Motor neuron (in vitro differentiated cells): Measurements from ENCODE around the gene VTI1A. TPM values are rescaled to one million over a fixed set of nuclear protein-coding genes. Genes with fewer than 3 reads are reported as not detected.
A peak's percentile ranks its signal among the peaks of the same experiment; 100 is the strongest.
"Not testable (repeated sequence)": the region's sequence is repeated elsewhere in the genome, so short reads cannot be mapped to it uniquely, and the experiment has no call there.

Source experiments
- ATAC-seq, 8 experiments: fragments of 200-7000 bp; cut with Tn5 transposase; replicated peaks in 6 of 8; 2 replicates each; pipeline ENCODE4 v1.8.0; 2021; ENCODE audit warnings: mild to moderate bottlenecking in 8 of 8, moderate library complexity in 8 of 8
- H3K27ac ChIP-seq, 2 donors: fragments of 250-450 bp; sonication (Bioruptor Pico); 2 replicates each; pipeline ENCODE4 v1.9.0; 2021; ENCODE audit warnings: antibody characterized with exemption in 2 of 2, mild to moderate bottlenecking in 2 of 2, moderate library complexity in 1 of 2
- H3K4me1 ChIP-seq, 2 donors: fragments of 250-450 bp; sonication (Bioruptor Pico); replicated peaks in 1 of 2; 2 replicates each; pipeline ENCODE4 v1.6.1; 2021; ENCODE audit warnings: antibody characterized with exemption in 2 of 2, mild to moderate bottlenecking in 2 of 2, moderate library complexity in 1 of 2
- H3K4me3 ChIP-seq, 5 donors: fragments of 250-450 bp; sonication (Bioruptor Pico); 2 replicates each; pipeline ENCODE4 v1.9.0; 2021; ENCODE audit warnings: antibody characterized with exemption in 5 of 5, mild to moderate bottlenecking in 5 of 5, moderate library complexity in 4 of 5
- WGBS, 10 experiments: fragments of 450-650 bp; shearing (Covaris generic); methylation state at CpG; one replicate each; pipeline ENCODE4 v1.0.0; 2022; 5-methylcytosine and 5-hydroxymethylcytosine counted together
- in situ Hi-C, 9 experiments: fragments of 400-800 bp; cut with MboI; loops; one replicate each; pipeline ENCODE4 v1.15.0; 2021; ENCODE audit warnings: low sequenced_read_pairs in 9 of 9, low pct_unique_long_range_greater_than_20kb in 2 of 9; ENCODE audit not compliant: unreplicated experiment in 9 of 9
- total RNA-seq, 8 experiments: library from RNA; unstranded; fragments of 300-600 nt; gene quantifications; 2 replicates each; pipeline versions ENCODE4 v1.2.3 to v1.2.4, GENCODE V29; 2022

The VTI1A gene
- total RNA-seq, 8 experiments from 2014 or later = 29.8 to 55.3 (median 42.6) TPM

GRCh38 chr10:112588225-112588990 lies 141.4 kb downstream of the VTI1A start:
- Histone ChIP-seq H3K4me1 (peaks cover 3% of the 10 kb centered on the region in 2 donors), H3K4me3 (no peak overlapping the region), H3K27ac (no peak overlapping the region)
- WGBS, 10 experiments = 29 to 91% (median 73%) methylated on average over 1 to 5 of the region's 5 CpGs
- peak in 2 of 8 experiments; percentile 25 to 31 for ATAC-seq
- in situ Hi-C loops = no loop called here

DNA sequence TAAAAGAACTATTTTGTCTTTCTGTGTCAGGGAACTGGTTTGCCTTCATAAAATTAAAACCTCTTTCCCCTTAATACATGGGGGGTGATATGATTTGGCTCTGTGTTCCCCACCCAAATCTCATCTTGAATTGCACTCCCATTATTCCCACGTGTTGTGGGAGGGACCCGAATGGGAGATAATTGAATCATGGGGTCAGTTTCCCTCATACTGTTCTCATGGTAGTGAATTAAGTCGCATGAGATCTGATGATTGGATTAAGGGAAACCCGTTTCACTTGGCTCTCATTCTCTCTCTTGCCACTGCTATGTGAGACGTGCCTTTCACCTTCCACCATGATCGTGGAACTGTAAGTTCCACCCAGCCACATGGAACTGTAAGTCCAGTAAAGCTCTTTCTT lies 142.1 kb downstream of the VTI1A start:
- ATAC-seq = no peak
- Histone ChIP-seq H3K27ac (no peak overlapping the region), H3K4me3 (no peak overlapping the region), H3K4me1 (peaks cover 3% of the 10 kb centered on the region in 2 donors)
- in situ Hi-C loops = no loop called here
- 48 to 100% (median 94%) methylated on average over 1 to 4 of the region's 6 CpGs; no CpG with 5 or more reads in 3 of the 10 experiments for WGBS, 10 experiments

DNA sequence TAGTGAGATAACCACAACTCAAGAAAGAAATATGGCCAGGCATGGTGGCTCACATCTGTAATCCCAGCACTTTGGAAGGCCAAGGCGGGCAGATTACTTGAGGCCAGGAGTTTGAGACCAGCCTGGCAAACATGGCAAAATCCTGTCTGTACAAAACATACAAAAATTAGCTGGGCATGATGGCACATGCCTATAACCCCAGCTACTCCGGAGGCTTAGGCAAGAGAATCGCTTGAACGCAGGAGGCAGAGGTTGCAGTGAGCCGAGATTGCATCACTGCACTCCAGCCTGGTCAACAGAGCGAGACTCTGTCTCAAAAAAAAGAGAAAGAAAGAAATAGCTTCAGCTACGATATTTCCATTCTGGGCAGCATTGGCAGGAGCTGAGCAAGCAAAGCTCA lies 143.8 kb downstream of the VTI1A start:
- H3K27ac ChIP-seq, ATAC-seq, H3K4me3 ChIP-seq, in situ Hi-C loops, H3K4me1 ChIP-seq: not testable (repeated sequence)
- 90 to 100% (median 98%) methylated on average over 1 to 7 of the region's 7 CpGs; no CpG with 5 or more reads in 2 of the 10 experiments for WGBS, 10 experiments

DNA sequence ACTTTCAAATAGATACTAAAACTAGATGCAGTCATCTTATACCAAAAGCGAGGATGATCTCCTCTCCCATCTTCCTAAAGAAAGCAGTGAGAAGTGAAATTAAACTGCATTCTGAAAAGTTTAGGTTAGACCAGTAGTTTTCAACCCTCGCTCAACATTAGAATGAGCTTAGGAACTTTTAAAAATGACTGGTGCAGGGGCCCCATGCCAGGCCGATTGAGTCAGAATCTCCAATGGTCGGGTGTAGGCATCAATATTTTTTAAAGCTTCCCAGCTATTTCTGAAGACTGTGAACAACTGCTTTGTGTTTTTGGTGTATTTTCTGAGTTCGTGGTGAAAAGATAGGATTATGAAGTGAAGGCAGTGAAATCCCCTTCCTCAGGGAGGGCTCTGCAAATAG lies 146.0 kb downstream of the VTI1A start:
- no peak for ATAC-seq
- in situ Hi-C loops = no loop called here
- Histone ChIP-seq H3K27ac (no peak overlapping the region), H3K4me3 (no peak overlapping the region), H3K4me1 (no peaks in the 10 kb centered on the region)
- 34 to 93% (median 74%) methylated on average over 1 to 5 of the region's 5 CpGs for WGBS, 10 experiments

DNA sequence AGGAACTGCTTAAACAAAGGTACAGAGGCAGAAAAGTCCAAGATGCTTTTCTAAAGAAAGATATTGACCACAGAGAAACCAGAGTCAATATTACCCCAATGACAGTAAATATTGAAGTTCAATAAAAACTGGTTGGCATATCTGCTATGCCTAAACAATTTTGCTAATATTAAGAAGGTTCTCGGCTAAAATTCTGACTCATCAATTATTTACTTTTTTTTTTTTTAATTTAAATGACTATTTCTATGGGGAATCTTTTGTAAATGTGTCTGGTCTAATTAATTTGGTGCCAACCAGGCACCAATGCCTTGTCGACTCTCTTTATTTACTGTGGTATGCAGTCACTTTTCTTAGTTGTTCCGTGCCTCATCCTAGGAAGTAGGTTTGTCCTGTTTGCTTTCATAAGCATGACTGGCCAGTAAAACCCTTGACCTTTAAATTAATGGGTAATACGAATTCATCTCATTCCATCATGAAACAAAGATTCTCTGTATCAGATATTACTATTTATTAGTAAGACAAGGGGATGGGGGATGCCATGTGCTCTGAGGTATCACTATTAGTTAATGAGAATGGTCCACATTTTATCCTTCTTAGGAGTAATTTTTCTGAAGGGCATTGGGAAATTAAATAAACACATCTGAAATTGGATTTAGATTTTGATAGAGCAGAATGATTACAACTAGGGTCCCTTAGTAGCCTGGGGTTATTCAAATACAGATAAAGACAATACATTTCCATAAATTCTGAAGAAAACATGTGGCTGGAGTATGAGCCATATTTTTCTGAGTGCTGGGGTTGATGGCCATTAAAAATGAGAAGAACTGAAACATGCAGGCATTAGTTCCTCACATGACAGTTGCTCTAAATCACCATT lies 154.4 kb downstream of the VTI1A start:
- Histone ChIP-seq H3K4me3 (no peak overlapping the region), H3K4me1 (no peaks in the 10 kb centered on the region), H3K27ac (no peak overlapping the region)
- ATAC-seq = no peak
- in situ Hi-C loops = no loop called here
- WGBS, 10 experiments = 80 to 100% (median 94%) methylated on average over 2 to 4 of the region's 4 CpGs

GRCh38 chr10:112603062-112603461 lies 156.0 kb downstream of the VTI1A start:
- in situ Hi-C loops = no loop called here
- H3K4me3 ChIP-seq = no peak overlapping the region
- ATAC-seq = no peak
- no peaks in the 10 kb centered on the region for H3K4me1 ChIP-seq
- H3K27ac ChIP-seq = no peak overlapping the region
- WGBS, 10 experiments = 65 to 100% (median 88%) methylated on average over 1 to 2 of the region's 2 CpGs; no CpG with 5 or more reads in 2 of the 10 experiments

- H3K4me1 ChIP-seq = no peaks in the 10 kb centered on the region
- no peak overlapping the region for H3K4me3 ChIP-seq
- no peak for ATAC-seq
- H3K27ac ChIP-seq = no peak overlapping the region
- WGBS, 10 experiments = 70 to 96% (median 88%) methylated on average over 1 to 5 of the region's 5 CpGs; no CpG with 5 or more reads in 1 of the 10 experiments
- in situ Hi-C loops = no loop called here
Observed at GRCh38 chr10:112605063-112605462, 158.0 kb downstream of the VTI1A start.

GRCh38 chr10:112607506-112607905 lies 160.5 kb downstream of the VTI1A start:
- Histone ChIP-seq H3K4me1 (no peaks in the 10 kb centered on the region), H3K4me3 (no peak overlapping the region), H3K27ac (no peak overlapping the region)
- in situ Hi-C loops = no loop called here
- no peak for ATAC-seq
- 86 to 100% (median 100%) methylated on average over 1 to 2 of the region's 2 CpGs; no CpG with 5 or more reads in 4 of the 10 experiments for WGBS, 10 experiments

- Histone ChIP-seq H3K4me1 (no peaks in the 10 kb centered on the region), H3K27ac (no peak overlapping the region), H3K4me3 (no peak overlapping the region)
- 57 to 92% (median 83%) methylated on average over 1 to 7 of the region's 7 CpGs; no CpG with 5 or more reads in 1 of the 10 experiments for WGBS, 10 experiments
- ATAC-seq = no peak
- in situ Hi-C loops = no loop called here
Observed at GRCh38 chr10:112613620-112614019, 166.6 kb downstream of the VTI1A start.

- WGBS, 10 experiments = 80 to 100% (median 88%) methylated on average over 2 to 6 of the region's 6 CpGs; no CpG with 5 or more reads in 1 of the 10 experiments
- Histone ChIP-seq H3K4me3 (no peak overlapping the region), H3K27ac (no peak overlapping the region), H3K4me1 (no peaks in the 10 kb centered on the region)
- no peak for ATAC-seq
- in situ Hi-C loops = no loop called here
Observed at GRCh38 chr10:112614072-112614471, 167.1 kb downstream of the VTI1A start.

DNA sequence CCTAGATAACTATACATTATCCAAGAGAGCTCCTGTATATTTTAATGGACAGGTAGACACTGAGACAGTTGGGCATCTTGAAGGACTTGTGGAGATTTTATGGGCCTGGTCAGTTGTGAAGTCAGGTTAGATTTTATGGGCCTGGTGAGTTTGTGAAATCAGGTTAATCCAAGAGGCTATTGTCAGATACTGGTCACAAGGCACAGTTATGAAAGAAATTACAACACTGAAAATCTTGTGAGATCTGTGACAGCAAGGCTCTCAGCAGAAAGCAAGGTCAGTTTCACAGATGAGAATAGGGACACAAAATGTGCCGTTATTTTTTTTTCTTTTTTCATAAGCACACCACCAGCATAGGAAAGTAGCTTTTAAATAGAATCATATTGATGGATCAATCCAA lies 167.6 kb downstream of the VTI1A start:
- WGBS, 10 experiments = 38 to 100% (median 100%) methylated on average over 1 of the region's 1 CpG; no CpG with 5 or more reads in 2 of the 10 experiments

DNA sequence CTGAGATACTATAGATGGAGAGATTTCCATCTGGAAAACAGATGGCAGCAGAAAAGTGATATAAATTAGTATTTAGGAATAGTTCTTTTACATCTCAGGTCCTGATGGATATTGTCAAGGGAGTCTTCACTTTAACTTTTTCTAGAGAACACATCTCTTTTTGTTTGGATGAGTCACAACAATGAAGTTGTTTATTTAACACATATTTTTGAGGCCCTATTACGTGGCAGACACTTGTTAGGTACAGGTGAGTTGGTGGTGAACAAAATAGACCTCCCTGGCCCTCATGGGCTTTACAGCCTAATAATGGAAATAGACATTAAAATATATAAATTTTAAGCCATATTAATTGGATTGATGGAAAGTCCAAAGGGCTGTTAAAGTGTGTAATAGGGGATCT lies 168.3 kb downstream of the VTI1A start:
- Histone ChIP-seq H3K27ac (no peak overlapping the region), H3K4me1 (no peaks in the 10 kb centered on the region), H3K4me3 (no peak overlapping the region)
- no peak for ATAC-seq
- 86 to 100% (median 100%) methylated on average over 1 of the region's 1 CpG; no CpG with 5 or more reads in 3 of the 10 experiments for WGBS, 10 experiments
- in situ Hi-C loops = no loop called here

More for the DNA sequence above, 167.6 kb downstream of the VTI1A start:
- in situ Hi-C loops = no loop called here
- Histone ChIP-seq H3K4me1 (no peaks in the 10 kb centered on the region), H3K27ac (no peak overlapping the region), H3K4me3 (no peak overlapping the region)
- no peak for ATAC-seq

DNA sequence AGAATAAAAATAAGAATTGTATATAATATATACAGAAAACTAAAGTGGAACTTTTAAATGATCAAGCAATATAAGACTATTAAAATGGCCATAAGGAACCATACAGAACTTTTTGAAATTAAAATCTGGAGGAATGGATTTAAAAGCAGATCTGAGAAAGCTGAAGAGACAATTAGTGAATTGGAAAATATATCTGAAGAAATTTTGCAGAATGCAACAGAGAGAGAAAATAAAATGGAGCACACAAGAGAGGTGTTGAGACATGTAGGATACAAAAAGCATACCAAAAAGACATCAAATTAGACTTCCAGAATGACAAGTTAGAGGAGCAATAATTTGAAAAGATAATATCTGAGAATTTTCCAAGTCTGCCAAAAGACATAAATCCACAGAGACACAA lies 169.6 kb downstream of the VTI1A start:
- Histone ChIP-seq H3K27ac (no peak overlapping the region), H3K4me3 (no peak overlapping the region), H3K4me1 (no peaks in the 10 kb centered on the region)
- ATAC-seq = no peak
- in situ Hi-C loops = no loop called here
